Measurements from ENCODE around the gene HAS3.
A peak's percentile ranks its signal among the peaks of the same experiment; 100 is the strongest.

DNA sequence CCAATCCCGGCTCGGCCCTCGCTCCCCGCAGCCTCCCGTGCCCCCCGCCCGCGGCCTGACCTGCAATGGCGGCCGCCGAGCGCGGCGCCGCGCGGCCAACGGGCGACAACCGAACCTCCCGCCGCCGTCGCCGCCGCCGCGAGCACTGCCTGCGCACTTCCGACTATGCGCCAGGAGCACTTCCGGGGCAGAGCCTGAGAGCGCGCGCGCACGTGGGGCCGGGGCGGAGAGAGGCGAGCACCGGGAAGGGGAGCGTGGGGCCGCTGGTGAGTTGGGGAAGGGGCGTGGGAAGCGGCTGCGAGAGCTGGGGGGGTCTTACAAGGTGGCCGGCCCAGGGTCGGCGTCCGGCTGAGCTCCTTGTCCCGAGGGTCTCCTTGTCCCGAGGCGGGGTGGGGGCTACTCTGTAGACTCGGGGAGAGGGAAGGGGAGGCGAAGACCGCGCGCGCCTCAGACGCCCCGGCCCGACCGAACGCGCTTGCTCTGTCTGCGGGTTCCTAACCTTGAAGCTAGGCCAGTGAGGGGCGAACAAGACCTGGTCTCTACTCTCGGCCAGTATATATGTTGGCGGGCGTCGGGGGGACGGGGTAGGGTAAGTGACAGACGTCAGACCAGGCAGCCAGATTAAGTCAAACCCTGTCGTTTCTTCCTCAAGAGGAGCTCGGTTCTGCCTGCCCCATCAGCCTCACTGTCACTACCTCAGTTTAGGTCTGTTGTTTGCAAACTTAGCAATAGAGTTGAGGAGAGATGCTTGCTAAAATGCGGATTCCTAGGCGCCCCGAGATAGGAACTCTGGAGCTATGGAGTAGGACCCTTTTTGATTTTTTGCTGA is 27.2 kb downstream of the HAS3 start, which contains the start of the genes CHTF8 and UTP4:
- TF ChIP-seq CTCF (IDR thresholded peaks at IDR 0.05): peak in 2 of 4 experiments; percentile 13 to 29
- TF ChIP-seq POLR2A (IDR thresholded peaks at IDR 0.05): peak; percentile 81
- TF ChIP-seq POLR2AphosphoS5 (IDR thresholded peaks at IDR 0.05): peak; percentile 76
